A549 (cell line): ENCODE results near the gene IRX6. TPM values are rescaled to one million over a fixed set of nuclear protein-coding genes. Genes with fewer than 3 reads are reported as not detected.

Source experiments
- ATAC-seq, 2 experiments: fragments of 200-7000 bp in 1 of 2; fragments of >200 bp in 1 of 2; cut with Nextera tagmentation in 1 of 2; cut with Tn5 transposase in 1 of 2; 3 replicates each; pipeline versions ENCODE4 v1.8.0 to v1.9.1; 2018 to 2020; ENCODE audit warnings: mild to moderate bottlenecking in 1 of 2, moderate library complexity in 1 of 2
- CTCF ChIA-PET: fragments of 300-600 bp; sonication (Branson Sonifier 250); formaldehyde crosslinking; extraction: SDS; loops from one replicate; lab custom pipeline; 2021; ENCODE audit warnings: antibody characterized with exemption, inconsistent platforms; lab: Yijun Ruan, JAX
- POLR2A ChIA-PET: fragments of 350-600 bp; formaldehyde crosslinking; extraction: SDS; loops from one replicate; lab custom pipeline; 2021; ENCODE audit warnings: antibody characterized with exemption, inconsistent platforms; lab: Yijun Ruan, JAX
- DNase-seq, 2 experiments: peaks; one replicate each; pipeline versions ENCODE4 v3.0.0 to v3.0.0-alpha.2; 2011 to 2016; ENCODE audit warnings: low read depth in 1 of 2, low spot score in 1 of 2
- FAIRE-seq: peaks from 2 replicates; lab custom pipeline; 2011; peaks lifted over from hg19 to GRCh38; lab: Jason Lieb, UNC
- H3K27ac ChIP-seq, 2 experiments: fragments of >200 bp; sonication (Bioruptor Twin); formaldehyde crosslinking; 3 replicates each; pipeline ENCODE4 v1.5.1; 2016 to 2017
- H3K4me1 ChIP-seq: fragments of >200 bp; sonication (Bioruptor Twin); formaldehyde crosslinking; 3 replicates; pipeline ENCODE4 v1.6.1; 2016
- H3K4me2 ChIP-seq: fragments of >200 bp; sonication (Bioruptor Twin); formaldehyde crosslinking; 3 replicates; pipeline ENCODE4 v1.6.1; 2016
- H3K4me3 ChIP-seq: fragments of >200 bp; sonication (Bioruptor Twin); formaldehyde crosslinking; 3 replicates; pipeline ENCODE4 v1.5.1; 2016
- H3K9me3 ChIP-seq: fragments of >200 bp; sonication (Bioruptor Twin); formaldehyde crosslinking; 3 replicates; pipeline ENCODE4 v1.6.1; 2016
- BHLHE40 ChIP-seq: IDR thresholded peaks from 2 replicates; pipeline ENCODE4 v1.6.1; 2012; ENCODE audit warnings: low read depth, low read length, inconsistent platforms
- CHD2 ChIP-seq: fragments of 150-350 bp; IDR thresholded peaks from 2 replicates; pipeline ENCODE4 v1.6.1; 2014; ENCODE audit warnings: low read length; ENCODE audit not compliant: partially characterized antibody
- EHF ChIP-seq: fragments of 250-450 bp; sonication (Bioruptor Pico); IDR thresholded peaks from 2 replicates; pipeline ENCODE4 v1.5.0; 2020; ENCODE audit warnings: mild to moderate bottlenecking
- ESRRA ChIP-seq: fragments of 150-350 bp; IDR thresholded peaks from 2 replicates; pipeline ENCODE4 v1.6.1; 2014; ENCODE audit warnings: mild to moderate bottlenecking, low read length, borderline replicate concordance
- FOSB ChIP-seq: fragments of 250-450 bp; sonication (Bioruptor Pico); IDR thresholded peaks from 2 replicates; pipeline ENCODE4 v1.5.0; 2020; ENCODE audit warnings: mild to moderate bottlenecking, moderate library complexity
- FOXS1 ChIP-seq: fragments of 250-450 bp; sonication (Bioruptor Pico); IDR thresholded peaks from 2 replicates; pipeline ENCODE4 v1.5.0; 2020; ENCODE audit warnings: mild to moderate bottlenecking, moderate library complexity
- GATA3 ChIP-seq: IDR thresholded peaks from 2 replicates; pipeline ENCODE4 v1.6.1; 2012; ENCODE audit warnings: borderline replicate concordance
- HOXB13 ChIP-seq: fragments of 250-450 bp; sonication (Bioruptor Pico); IDR thresholded peaks from 2 replicates; pipeline ENCODE4 v1.5.0; 2020; ENCODE audit warnings: low read depth, mild to moderate bottlenecking, moderate library complexity
- HOXB5 ChIP-seq: fragments of 250-450 bp; sonication (Bioruptor Pico); IDR thresholded peaks from 2 replicates; pipeline ENCODE4 v1.5.0; 2020; ENCODE audit warnings: mild to moderate bottlenecking, moderate library complexity
- MAFK ChIP-seq: fragments of 450-650 bp; IDR thresholded peaks from 2 replicates; pipeline ENCODE4 v1.6.1; 2014; ENCODE audit not compliant: partially characterized antibody
- MYC ChIP-seq: IDR thresholded peaks from 2 replicates; pipeline ENCODE4 v1.6.1; 2012; ENCODE audit warnings: mild to moderate bottlenecking, inconsistent platforms, low read length, improper control_type of control experiment, borderline replicate concordance
- NFE2L2 ChIP-seq: fragments of 150-350 bp; conservative IDR thresholded peaks from 2 replicates; pipeline ENCODE4 v1.6.1; 2014; ENCODE audit warnings: low read length
- NR3C1 ChIP-seq: fragments of >200 bp; sonication (Bioruptor Twin); formaldehyde crosslinking; IDR thresholded peaks from 3 replicates; pipeline ENCODE4 v1.6.1; 2017
- RARB ChIP-seq: fragments of 250-450 bp; sonication (Bioruptor Pico); IDR thresholded peaks from 2 replicates; pipeline ENCODE4 v1.8.0; 2021; ENCODE audit warnings: mild to moderate bottlenecking, moderate library complexity
- SMC3 ChIP-seq: fragments of >200 bp; sonication (Bioruptor Twin); formaldehyde crosslinking; IDR thresholded peaks from 3 replicates; pipeline ENCODE4 v1.6.1; 2018; ENCODE audit warnings: inconsistent platforms
- SREBF2 ChIP-seq: fragments of 450-650 bp; IDR thresholded peaks from 2 replicates; pipeline ENCODE4 v1.6.1; 2014; ENCODE audit warnings: mild to moderate bottlenecking, moderate library complexity
- ZC3H11A ChIP-seq: fragments of 450-650 bp; IDR thresholded peaks from 2 replicates; pipeline ENCODE4 v1.6.1; 2014; ENCODE audit warnings: antibody characterized with exemption, mild to moderate bottlenecking
- ZFP36 ChIP-seq: fragments of 450-650 bp; IDR thresholded peaks from 2 replicates; pipeline ENCODE4 v1.6.1; 2014; ENCODE audit warnings: borderline replicate concordance; ENCODE audit not compliant: partially characterized antibody
- ZNF302 ChIP-seq: fragments of 250-450 bp; sonication (Bioruptor Pico); IDR thresholded peaks from 2 replicates; pipeline ENCODE4 v1.9.0; 2021; ENCODE audit warnings: inconsistent platforms, mild to moderate bottlenecking, moderate library complexity
- ZSCAN20 ChIP-seq: fragments of 250-450 bp; sonication (Bioruptor Pico); IDR thresholded peaks from 2 replicates; pipeline ENCODE4 v1.8.0; 2022; ENCODE audit warnings: mild to moderate bottlenecking, moderate library complexity
- WGBS: methylation state at CpG from one replicate; pipeline ENCODE4 v1.1.6; 2017; ENCODE audit errors: missing lambda C conversion rate; 5-methylcytosine and 5-hydroxymethylcytosine counted together
- polyA plus RNA-seq, 4 experiments: library from polyadenylated mRNA; depleted of rRNA in 3 of 4; stranded (reverse); fragments of >200 nt; fragmentation: RNase III in 1 of 4; extraction: RNeasy Plus Mini Kit Qiagen cat#74134 plus additional on column Dnase treatment in 1 of 4; gene quantifications; 2 replicates in 3 of 4; 3 replicates in 1 of 4; pipeline ENCODE4 v1.2.3, GENCODE V29; 2011 to 2017
- TF ChIP-seq, protein P1 (sequence below): fragments of 150-350 bp; IDR thresholded peaks from 2 replicates; pipeline ENCODE4 v1.6.1; 2014; ENCODE audit warnings: low read depth, mild to moderate bottlenecking, low read length

The IRX6 gene
- polyA plus RNA-seq, 2 of the 4 experiments (the other 2 are of a cell fraction), result not detected

- ChIA-PET POLR2A (no interaction called here), CTCF (no interaction called here)
- Histone ChIP-seq H3K9me3 (no peaks in the 10 kb centered on the region), H3K27ac (no peak overlapping the region), H3K4me2 (no peak overlapping the region), H3K4me1 (no peaks in the 10 kb centered on the region), H3K4me3 (no peak overlapping the region)
- TF ChIP-seq, protein P1, sequence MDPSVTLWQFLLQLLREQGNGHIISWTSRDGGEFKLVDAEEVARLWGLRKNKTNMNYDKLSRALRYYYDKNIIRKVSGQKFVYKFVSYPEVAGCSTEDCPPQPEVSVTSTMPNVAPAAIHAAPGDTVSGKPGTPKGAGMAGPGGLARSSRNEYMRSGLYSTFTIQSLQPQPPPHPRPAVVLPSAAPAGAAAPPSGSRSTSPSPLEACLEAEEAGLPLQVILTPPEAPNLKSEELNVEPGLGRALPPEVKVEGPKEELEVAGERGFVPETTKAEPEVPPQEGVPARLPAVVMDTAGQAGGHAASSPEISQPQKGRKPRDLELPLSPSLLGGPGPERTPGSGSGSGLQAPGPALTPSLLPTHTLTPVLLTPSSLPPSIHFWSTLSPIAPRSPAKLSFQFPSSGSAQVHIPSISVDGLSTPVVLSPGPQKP, result no peak
- FAIRE-seq, result no peak
- no peak for ATAC-seq
- 12% methylated on average over 4 of the region's 4 CpGs for WGBS
- no peak for DNase-seq
Measured at GRCh38 chr16:55367301-55367811, 43.4 kb downstream of the IRX6 start.

DNA sequence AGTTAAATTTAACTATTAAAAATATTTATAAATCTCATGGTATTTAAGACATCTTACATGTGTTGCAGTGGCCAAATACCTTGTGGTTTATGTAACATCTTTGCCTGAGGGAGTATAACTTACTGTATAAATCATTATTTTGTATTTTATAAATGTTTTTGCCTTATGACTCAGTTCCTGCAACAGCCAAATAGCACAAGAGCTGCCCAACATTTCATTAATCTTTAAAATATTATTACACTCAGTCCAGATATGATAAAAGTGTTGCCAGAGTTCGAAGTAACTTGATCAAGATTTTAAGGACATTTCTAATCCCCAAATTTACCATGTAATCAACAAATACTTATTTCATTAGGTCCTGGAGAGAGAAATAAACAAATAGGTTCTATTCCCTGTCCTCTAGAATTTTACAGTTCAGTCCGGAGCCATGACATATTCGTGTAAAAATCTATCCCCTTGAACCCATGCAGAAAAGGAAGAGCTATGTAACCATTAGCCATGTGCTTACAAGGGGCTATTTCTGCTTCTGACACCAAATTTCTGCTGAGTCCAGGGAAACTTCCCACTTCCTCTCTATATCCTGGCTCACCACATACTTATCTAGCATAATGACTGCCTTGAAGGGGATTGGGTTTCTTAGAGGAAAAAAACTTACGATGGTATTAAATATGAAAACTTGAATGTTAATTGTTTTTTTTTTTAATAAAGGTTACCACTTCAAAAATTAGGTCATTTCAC lies 44.0 kb downstream of the IRX6 start:
- 8% methylated on average over 4 of the region's 4 CpGs for WGBS
- DNase-seq (no peak), FAIRE-seq (no peak), ATAC-seq (no peak)
- Histone ChIP-seq H3K4me3 (no peak overlapping the region), H3K4me2 (no peak overlapping the region), H3K9me3 (no peaks in the 10 kb centered on the region), H3K4me1 (no peaks in the 10 kb centered on the region), H3K27ac (no peak overlapping the region)
- CTCF ChIA-PET, result no interaction called here
- TF ChIP-seq HOXB13 (no peak), BHLHE40 (no peak), MAFK (peak; percentile 11)
- POLR2A ChIA-PET, result no interaction called here

DNA sequence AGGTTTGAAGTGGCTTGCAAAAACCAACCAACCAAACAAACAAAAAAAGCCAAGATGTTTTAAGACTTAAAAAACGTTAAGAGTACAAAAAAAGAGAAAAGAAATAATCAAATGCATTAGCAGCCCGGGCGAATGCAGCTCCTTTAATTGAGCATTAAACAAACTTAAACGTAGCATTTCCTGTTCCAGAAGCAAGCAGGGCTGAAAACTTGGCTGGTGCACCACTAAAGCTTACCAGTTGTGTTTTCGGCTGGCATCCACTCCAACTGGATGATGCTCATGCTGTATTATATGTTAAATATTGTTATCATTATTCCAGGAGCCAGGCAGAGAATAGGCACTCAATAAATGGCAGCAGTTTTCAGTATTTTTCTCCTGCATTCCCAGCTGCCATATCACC lies 45.1 kb downstream of the IRX6 start:
- no peak overlapping the region for H3K4me3 ChIP-seq
- ChIA-PET POLR2A (no interaction called here), CTCF (interaction anchor here (0.9 kb wide), 1 partner anchor 46 kb away, joined by 3 read pairs; the partner anchor contains the start of gene IRX6)
- FAIRE-seq (no peak), DNase-seq (no peak), ATAC-seq (no peak)
- H3K9me3 ChIP-seq, result no peaks in the 10 kb centered on the region
- TF ChIP-seq MYC (no peak), ZC3H11A (no peak), FOSB (CRISPR knock-in tag) (no peak), SREBF2 (no peak), ZSCAN20 (CRISPR knock-in tag) (no peak), CHD2 (no peak), NFE2L2 (no peak), ZNF302 (CRISPR knock-in tag) (no peak), RARB (CRISPR knock-in tag) (no peak), ZFP36 (no peak), SMC3 (no peak), GATA3 (no peak), EHF (no peak), MAFK (no peak), NR3C1 (no peak), HOXB5 (CRISPR knock-in tag) (no peak), HOXB13 (no peak), ESRRA (no peak), FOXS1 (CRISPR knock-in tag) (no peak)
- TF ChIP-seq, protein P1, result no peak
- no peak overlapping the region for H3K4me2 ChIP-seq
- no peaks in the 10 kb centered on the region for H3K4me1 ChIP-seq
- WGBS, result 18% methylated on average over 5 of the region's 5 CpGs
- no peak overlapping the region for H3K27ac ChIP-seq
